ENCODE data around the gene FMN1.

Gene FMN1

DNA sequence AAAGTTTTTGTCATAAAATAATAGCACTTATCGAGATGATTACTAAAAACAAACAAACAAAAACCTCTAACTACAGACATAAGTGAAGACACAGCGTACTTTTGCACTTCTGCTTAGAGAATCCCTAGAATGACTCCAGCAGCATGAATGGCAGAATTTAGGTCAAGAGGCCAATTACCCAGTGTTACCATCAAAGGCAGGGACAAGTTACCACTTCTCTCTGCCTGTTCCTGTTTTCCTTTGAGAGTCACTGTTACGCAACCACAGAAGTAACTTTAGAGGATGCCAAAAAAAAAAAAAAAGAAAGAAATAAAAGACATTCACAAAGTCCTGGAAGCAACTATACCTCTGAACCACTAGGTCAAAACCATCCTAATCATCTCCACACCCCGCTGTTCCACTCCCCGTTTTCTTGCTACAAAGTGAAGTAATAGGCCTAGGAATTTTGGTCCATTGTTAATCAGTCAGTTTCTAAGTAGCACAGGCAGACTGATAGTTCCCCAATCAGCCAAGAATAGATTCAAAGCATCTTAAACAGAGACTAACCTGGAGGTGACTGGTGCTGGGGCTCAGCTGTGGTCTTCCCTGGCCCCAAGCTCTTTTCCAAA is 41.9 kb downstream of the FMN1 start:
- DNase-seq, result peak in 1 of 2 experiments; percentile 0

DNA sequence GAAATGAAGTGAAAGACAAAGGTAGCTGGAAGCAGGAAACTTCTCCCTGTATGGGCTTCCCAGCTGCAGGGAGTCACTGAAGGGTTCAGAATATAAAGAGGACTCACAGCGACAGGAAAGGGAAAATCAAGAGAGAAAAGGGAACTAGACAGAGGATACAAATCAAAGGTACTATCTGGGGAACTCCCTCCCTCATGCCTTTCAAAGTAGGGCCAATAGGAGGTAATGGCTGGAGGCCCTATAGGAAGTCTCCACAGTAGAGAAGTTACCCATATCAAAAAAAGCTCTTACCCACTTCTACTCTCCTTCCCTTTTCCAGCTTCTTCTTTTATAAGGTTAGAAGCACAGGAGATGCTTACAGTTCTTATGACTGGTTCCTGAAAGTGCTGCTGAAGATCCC is 43.5 kb downstream of the FMN1 start:
- DNase-seq, result no peak

DNA sequence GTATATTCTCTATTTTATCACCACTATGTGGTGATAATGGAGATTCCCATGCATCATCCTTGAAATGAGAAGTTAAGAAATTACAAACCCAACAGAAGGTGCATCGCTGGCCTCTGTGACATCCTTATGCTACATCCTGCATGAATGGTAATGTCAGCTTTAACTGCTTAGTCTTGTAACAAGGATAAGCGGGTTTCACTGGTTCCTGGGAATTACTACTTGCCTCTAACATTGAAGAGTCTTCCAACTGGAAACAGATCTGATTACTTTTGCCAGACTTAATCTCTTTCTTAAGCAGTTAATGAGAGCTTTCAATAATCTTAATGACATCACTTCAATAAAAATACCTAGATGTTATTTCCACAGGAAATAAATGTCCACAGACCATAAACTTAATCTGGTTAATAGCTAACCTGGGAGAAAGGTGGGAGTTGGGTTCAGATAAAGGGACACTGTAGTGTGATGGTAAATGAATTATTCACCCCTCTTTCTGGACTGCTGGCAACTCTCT is 44.0 kb downstream of the FMN1 start:
- no peak for DNase-seq

DNA sequence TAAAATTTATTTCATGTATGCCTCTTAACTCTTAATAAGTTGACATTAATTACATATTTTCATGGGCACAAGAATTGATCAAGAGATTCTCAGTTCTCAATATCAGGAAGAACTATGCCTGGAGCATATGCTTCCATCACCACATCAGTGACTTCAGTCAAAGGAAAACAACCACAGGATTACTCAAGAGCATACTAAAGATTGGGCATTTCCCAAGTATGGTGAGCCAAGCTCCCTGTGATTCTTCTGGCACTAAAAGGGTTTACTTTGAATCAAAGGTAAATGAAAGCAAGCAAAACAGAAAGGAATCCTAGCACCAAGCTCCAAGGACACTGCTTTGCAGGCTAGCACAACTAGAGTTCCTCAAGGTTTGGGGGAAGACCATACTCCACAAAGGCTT is 44.6 kb downstream of the FMN1 start:
- no peak for DNase-seq

DNA sequence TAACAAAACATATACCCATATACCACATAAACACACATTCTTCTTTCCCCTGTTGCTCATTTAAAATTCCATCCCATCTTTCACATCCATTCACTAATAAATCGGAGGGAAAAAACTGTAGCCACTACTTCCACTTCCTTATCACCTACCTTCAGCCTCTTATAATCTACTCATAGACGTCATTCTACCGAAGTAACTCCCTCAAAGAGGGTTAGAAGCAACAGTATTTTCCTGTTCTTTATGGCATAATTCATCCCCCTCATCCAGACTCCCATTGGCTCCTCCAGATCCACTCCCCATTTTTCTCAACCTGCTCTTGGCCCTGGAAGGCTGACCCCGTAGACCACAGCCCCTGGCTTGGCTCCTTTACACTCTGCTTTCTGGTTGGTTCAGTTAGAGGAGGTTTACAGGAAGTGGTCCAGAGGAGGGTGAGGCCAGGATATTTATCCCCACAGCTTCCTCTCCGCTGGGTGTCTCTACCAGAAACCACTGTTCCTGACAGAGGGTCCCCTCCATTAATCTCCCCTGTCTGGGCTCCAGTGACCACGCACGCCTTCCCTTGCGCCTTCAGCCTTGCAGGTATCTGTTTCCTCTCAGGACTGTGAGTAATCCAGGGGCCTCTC is 46.3 kb downstream of the FMN1 start:
- DNase-seq, result no peak

DNA sequence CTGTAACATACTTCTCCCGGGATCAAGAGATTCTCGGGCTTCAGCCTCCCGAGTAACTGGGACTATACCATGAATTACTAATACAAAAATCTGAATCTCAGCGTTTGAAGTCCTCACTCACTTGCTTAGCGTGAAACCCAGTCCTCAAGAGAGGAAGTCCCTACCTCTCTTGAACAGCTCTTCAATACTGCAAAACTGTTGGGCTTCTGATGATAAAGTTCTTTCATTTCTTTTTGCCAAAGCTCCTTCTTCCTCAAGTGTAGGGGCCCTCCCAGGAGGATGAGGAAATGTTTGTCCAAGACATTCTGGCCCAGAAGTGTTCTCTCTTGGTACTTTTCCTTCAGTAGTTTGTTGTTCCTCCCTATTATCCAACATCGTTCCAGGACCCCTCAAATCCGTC is 48.5 kb downstream of the FMN1 start:
- no peak for DNase-seq

DNA sequence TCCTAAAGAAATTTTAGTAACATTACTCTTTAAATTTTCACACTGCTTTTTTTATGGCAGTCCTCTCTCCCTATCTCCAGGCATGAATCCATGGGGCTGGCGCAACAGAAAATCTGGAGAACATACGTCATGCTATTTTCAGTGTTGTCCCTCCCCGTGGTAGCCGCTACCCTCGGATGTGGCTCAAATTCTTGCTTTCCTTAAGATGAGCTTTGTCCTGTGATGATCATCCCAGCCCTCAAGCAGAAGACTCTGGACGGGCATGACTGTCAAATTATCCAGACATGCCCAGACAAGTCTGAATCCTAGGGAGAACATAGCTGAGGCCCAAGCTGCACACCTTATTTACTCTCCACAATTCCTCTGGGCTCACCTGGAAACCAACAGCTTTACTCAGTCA is 49.1 kb downstream of the FMN1 start:
- DNase-seq, result no peak

DNA sequence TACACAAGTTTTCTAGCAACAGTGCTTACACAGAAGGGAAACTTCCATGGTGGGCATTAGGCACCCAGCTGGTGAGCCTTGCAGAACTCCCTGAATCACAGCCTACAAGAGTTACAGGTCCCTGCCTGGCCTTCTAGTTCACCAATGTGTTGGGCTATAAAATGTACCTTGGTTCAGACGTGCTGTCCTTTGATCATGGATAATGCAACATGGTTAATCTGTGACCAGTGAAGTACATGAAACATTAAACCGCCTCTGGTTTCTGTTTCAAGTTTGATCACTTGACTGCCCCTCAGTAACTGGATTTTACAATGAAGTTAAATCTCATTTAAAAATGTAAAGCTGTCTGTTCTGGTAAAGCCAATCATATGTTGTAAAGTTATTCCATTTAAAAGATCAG is 51.8 kb downstream of the FMN1 start:
- no peak for DNase-seq

DNA sequence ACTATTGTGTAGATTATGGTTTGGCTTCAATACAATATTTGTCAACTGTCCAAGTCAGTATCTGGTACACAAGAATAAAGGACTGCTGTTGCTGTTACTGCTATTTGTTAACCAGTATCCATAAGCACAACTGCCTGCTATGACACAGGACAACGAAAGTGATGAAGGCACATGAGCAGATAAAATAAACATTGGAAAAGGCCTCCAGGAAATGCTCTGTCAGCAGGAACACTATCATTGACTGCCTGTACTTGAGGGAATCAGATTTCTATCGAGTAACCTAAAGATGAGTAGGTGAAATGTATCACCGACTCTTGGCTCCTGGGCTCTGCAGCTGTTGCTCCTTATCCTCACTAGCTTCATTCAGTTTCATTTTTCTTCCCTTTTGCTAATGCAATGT is 56.5 kb downstream of the FMN1 start:
- DNase-seq, result no peak

DNA sequence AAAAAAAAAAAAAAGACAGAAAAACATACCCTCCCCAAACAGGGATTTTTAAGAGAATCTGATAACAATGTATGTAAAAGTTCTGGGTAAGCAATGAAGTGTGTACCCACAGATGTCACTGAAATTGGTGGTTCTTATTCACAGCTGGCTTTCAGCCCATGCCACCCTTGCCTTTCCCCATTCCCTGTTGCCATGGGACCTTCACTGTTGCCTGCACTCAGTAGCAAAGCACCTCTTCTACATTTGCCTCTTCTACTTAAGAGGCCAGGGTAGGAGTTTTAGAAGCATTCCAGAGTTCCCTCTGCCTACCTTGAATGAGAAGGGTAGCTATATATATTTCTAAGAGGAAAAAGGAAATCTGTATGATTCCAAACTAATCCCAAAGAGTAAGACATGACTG is 57.4 kb downstream of the FMN1 start:
- DNase-seq, result no peak

DNA sequence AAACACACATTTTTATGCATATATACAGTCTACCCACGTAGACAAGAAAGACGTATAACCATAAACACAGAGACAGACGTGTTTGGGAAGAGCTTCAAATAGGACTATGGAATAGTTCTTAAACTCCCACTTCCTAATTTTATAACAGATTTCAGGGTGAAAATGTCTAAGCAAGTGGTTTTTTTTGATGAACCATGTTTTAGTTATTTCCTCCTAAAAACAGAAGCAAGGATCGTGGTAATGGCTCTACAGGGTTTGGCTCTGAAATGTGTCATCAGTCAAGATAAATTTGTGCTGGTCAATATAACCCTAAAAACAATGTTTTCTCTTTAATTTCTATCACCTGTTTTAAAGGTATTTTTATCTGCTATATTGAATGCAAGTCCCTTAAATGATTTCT is 58.2 kb downstream of the FMN1 start:
- DNase-seq, result no peak

DNA sequence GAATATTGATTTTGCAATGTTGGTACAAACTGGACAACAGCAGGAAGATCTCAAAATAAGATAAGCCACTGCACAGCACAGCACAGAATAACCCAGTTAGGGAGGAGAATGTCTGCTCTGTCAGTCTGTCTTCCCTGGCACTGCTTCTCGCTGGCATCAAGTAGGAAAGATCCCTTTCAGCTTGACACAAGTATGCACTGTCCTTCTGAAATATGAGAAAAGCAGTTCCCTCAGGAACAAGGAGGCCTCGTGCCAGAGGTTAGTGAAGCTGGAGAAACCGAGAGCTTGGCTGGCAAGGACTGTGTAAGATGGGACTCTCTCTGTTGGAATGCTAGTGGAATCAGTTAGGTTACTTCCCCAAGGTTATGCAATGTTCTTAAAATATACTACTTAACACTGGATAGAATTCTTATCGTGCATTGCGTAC is 59.1 kb downstream of the FMN1 start:
- no peak for DNase-seq

DNA sequence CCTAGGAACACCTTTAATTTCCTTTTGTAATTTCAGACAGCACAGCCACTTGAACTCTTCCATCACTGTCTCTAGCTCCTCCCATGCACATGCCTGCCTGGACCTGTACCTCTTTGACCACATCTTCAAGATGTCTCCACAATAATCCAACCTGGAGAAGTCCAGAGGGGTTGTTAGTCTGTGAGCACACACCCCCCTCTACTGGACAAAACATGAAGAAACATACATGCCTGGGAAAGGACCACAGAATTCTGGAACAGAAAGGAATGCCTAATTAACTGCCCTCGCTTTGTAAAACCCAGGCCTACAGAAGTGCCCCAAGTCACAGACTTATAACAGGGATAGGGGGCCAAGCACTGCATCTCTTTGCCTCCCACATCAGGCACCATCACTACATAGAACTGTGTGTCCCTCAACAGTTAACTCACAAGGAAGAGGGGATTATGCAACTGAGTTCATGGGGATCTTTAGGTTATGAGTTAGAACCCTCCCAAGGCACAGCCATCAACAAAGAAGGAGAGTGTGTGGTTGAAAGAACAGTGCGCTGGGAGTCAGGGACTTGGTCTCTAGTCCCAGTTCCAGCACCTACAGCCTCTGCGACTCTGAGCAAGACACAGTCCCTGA is 61.7 kb downstream of the FMN1 start:
- peak; percentile 10 to 18 for DNase-seq

DNA sequence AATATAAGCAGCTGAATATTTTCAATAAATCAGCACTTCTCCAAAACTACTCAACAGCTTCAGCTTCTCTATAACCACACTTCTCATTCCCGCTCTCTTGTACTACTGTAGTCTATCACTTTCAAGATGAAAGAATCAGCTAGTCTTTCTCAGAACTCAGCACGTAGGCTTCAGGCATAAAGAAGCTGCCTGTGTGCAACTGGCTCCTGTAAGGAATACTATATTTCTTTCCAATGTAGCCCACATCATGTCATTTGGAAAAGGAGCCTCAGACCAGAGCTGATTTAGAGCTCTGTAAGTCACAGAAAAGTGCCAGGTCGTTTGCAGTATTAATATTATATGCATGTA is 62.3 kb downstream of the FMN1 start:
- DNase-seq, result no peak

DNA sequence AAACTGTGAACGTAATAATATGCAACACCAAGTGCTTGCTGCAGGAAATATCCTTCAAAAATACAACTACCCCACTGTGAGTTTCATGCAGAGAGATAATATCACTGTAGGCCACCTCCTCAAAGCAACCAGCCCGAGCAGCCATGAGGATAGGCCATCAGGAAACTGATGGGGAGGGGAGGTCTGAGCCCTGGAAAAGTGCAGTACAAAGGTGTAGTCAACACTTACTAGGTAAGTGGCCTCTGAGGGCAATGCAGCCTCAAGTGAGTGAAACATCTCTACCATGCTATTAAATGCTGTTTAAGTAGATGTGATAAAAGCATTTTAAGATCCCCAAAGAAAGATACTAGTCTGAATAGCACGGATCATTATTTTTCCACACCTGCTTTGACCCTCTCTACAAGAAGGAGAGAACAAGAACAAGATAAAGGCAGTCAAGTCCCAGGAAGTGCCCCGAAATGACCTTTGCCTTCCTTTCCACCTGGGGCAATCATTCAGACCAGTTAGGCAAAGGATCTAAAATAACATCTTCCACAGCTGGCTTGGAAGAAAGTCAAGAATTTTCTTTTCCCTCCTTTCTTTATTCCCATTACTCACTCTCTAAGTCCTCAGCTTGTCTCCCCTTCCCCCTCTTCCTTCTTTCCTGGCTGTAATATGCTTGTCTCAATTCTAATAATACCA is 62.8 kb downstream of the FMN1 start:
- DNase-seq, result no peak

DNA sequence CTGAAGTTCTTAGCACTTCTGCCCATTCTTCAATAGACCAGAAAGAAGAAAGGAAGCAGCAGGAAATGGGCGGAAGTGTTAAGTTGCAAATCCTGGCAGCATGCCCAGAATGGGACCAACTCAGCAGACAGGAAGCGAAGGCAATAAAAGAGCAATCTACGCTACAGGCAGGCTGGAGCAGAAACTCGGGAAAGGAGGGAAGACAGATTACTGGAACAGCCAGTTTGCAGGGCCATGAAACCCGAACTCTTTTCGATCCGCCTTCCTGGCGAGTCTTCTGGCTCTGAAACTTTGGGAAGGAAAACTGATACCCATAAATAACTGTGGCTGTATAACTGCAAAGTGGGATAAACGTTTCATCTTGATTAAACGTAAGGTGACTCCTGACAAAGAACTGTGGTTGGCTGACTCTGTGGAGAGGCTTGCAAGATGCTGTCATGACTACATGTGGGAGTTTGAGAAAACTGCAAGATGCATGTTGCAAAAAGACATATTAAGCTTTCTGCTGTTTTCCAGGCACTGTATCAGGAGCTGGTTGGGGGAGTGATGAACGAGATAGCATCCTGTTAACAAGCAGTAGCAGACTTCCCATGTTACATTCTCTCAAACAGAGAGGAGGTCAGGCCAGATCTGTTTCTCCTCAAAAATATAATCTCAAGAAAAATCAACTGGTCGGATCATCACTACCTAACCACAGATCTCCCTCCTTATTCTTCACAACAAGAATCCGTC is 67.8 kb downstream of the FMN1 start:
- DNase-seq, result peak; percentile 3 to 8

DNA sequence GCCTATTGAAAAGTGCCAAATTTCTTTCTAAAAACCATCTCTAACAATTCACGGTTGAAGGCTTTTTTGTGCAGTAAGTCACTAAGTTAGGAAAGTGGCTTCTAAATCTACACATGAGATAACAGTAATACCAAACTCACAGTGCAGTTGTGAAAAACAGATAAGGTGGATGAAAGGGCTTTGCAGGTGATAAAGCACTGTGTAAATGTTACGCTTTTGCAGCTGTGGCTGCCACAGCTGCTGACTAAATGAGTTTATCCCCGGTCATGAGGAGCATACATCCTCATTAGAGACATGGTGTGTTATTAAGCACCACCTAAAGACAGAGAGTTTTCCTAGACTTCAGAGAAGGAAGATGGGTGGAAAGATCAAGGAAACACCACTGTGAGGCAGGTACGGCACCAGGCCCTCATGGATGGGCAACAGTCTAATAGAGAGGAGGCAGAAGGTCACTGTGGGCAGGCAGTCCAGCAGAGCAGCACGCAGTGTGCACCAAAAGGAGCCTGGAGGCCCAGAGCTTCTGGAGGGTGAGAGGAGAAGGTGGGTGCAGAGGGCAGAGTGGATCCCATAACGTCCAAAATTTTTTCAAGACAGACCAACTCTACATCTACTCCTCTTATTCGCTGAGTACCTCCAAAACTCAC is 68.5 kb downstream of the FMN1 start:
- DNase-seq, result no peak

DNA sequence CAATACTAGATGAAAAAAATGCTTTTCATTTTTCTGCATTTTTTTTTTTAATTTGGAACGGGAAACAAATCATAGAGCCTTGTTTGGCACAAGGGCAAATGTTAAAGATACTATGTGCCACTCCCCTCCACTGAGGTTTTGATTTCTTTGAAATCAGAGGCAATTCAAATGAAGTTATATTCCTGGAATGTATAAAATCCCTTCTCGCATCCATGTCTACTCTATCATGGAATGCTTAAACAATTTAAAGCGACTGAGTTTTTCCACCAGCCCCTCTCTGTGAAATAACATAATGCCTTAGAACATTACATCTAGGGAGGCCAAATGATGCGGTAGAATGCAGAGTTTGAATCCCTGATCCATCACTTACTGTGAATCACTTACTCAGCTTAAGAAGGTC is 69.7 kb downstream of the FMN1 start:
- DNase-seq, result no peak

DNA sequence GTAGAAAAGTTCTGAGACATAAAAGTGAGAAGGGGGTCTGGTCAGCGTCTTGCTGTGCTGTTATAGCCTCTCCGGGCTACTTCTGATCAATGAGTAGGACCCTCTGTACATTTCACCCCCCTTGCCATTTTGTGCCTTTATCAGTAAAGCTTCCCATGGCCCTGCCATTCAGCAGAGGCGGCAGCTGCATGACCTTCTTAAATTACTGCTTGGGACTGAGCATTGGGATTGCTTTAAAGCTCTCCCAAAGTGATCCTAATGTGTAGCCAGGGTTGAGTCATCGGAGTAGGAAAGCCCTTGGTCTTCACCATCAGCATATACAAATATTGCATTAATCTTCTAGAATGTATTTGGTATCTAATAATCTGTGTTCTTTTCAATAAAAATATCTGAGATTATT is 70.2 kb downstream of the FMN1 start:
- DNase-seq, result no peak

DNA sequence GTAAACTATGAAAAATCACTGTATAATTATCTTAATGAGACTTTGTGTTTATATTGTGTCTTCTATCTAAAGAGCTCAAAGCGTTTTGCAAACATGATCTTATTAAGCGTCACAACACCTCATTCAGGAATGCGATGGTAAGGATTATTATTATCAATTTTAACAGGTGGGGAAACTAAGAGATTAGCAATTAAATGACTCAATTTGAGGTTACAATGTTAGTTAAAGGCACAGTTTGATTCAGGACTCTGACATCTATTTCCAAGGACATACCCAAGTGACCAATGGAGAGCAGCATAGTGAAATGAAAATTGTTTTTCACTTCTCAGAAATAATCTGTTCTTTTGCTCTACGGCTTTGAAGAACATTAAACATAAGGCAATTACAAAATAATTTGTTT is 74.6 kb downstream of the FMN1 start:
- no peak for DNase-seq

DNA sequence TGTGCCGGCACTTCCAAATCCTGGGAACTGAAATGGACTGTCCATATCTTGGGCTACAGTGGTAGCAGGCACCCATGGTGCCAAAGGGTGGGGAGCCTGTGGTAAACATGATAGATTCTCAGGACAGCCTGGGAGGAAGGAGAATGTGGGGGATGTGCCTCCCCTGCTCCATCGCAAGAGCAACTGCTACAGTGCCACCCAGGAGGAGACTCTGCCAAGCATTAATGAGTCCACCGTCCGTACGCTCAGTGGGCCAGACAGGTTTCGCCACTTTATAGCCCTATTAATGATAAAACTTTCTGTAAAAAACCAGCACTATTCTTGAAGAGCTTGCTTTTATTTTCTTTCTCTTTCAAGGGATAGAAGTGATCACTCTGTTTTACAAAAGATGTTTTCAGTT is 75.2 kb downstream of the FMN1 start:
- no peak for DNase-seq

DNA sequence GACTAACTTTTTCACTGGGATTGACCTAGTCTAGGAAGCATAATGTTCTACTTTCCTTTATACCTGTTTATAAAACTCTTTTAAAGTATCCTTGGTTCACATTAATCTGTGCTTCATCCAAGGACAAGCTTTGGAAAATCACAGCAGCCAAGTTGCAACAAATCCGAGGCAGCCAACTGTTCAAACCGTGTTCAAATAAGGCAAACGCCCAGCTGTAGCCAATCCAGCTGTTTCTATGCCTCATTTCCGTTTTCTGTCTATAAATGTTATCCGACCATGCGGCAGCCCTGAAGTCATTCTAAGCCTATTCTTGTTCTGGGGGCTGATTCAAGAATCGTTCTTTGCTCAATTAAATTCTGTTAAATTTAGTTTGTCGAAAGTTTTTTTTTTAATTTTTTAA is 78.3 kb downstream of the FMN1 start:
- no peak for DNase-seq

Measured in Kasumi-1 (cell line).